SK-N-MC (cell line): Measurements from ENCODE around the gene RPS13.

Source experiments
- EZH2 ChIP-seq: fragments of 200-600 bp; sonication (generic); IDR thresholded peaks from one replicate; pipeline ENCODE4 v1.6.1; 2017; ENCODE audit warnings: antibody characterized with exemption
- POLR2AphosphoS5 ChIP-seq: IDR thresholded peaks from 2 replicates; pipeline ENCODE4 v1.6.1; 2012; ENCODE audit warnings: mild to moderate bottlenecking, low read depth, low read length, borderline replicate concordance

DNA sequence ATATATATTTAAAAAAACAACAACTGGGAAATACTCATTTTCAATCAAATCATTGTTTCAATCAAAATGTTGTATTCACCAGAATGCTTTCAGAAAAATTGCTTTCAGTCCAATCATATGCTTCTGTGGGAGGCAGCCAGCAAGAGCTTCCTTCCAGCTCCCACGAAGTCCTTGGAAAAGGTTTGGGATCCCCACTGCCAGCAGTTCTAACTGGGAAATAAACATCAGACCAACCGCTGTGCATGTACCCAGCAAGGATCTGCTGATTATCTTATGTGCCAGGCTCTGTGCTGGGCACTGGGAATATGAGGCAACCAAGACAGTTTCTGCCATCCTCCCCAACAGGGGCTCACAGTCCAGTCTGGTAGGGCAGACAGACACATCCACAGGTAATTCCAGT, 10.8 kb downstream of the RPS13 start:
- no peak for TF ChIP-seq POLR2AphosphoS5
- TF ChIP-seq EZH2: no peak
